GM20000 (cell line): ENCODE measurements around the gene FEN1.
A peak's percentile ranks its signal among the peaks of the same experiment; 100 is the strongest.

Experiments
- DNase-seq: peaks from one replicate; pipeline ENCODE4 v3.0.0; 2012; ENCODE audit warnings: low spot score
- CTCF ChIP-seq: IDR thresholded peaks from 2 replicates; pipeline ENCODE4 v1.5.1; 2012; ENCODE audit warnings: mild to moderate bottlenecking, control low read depth; ENCODE audit errors: extremely low read depth, missing control alignments

The FEN1 gene

GRCh38 chr11:61816736-61817455 is 24.2 kb downstream of the FEN1 start, which contains the start of gene FADS1:
FADS1 (minus strand) TSS chr11:61817003; CDS start chr11:61816929, 74 bp downstream.
- peak; percentile 64 for TF ChIP-seq CTCF
- peak; percentile 89 for DNase-seq

- DNase-seq, result no peak
- TF ChIP-seq CTCF, result no peak
Measured at GRCh38 chr11:61817471-61818202, 24.9 kb downstream of the FEN1 start.

GRCh38 chr11:61820174-61820573 is 27.5 kb downstream of the FEN1 start:
- no peak for DNase-seq
- no peak for TF ChIP-seq CTCF

GRCh38 chr11:61826930-61827570 is 34.3 kb downstream of the FEN1 start:
- DNase-seq, result peak; percentile 45

GRCh38 chr11:61827571-61828378 is 35.1 kb downstream of the FEN1 start, which contains the start of gene FADS2:
FADS2 (plus strand) TSS chr11:61828300; CDS start chr11:61828391, 91 bp downstream.
- TF ChIP-seq CTCF, result no peak
- DNase-seq, result peak; percentile 95

More at GRCh38 chr11:61826930-61827570, 34.3 kb downstream of the FEN1 start:
- TF ChIP-seq CTCF, result no peak

GRCh38 chr11:61828379-61828628 is 35.6 kb downstream of the FEN1 start:
- TF ChIP-seq CTCF, result no peak
- DNase-seq, result no peak
